SH-SY5Y (cell line): ENCODE results near the gene DOCK10.

Source experiments
- GATA2 ChIP-seq: IDR thresholded peaks from 2 replicates; pipeline ENCODE4 v1.6.1; 2011; ENCODE audit warnings: mild to moderate bottlenecking, low read depth, low read length
- GATA3 ChIP-seq: IDR thresholded peaks from 2 replicates; pipeline ENCODE4 v1.6.1; 2011; ENCODE audit warnings: low read depth, mild to moderate bottlenecking, low read length, moderate library complexity

The DOCK10 gene

DNA sequence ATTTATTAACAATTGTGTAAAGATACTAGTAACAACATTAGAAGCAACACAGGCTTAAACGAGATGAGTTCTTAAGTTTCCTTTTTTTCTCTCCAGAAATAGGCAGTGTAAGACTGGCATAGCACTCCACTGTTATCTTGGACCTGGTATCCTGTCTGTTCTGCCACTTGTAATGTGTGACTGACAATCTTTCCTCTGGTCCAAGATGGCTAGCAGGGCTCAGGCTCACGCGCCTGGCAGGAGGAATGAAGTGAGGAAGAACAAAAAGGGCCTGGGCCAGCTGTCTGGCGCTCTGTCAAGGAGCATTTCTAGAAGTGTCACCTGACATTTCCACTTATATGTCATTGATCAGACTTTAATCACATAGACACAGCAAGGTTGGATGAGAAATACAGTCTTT, 294.5 kb downstream of the DOCK10 start:
- TF ChIP-seq GATA2, result no peak
- no peak for TF ChIP-seq GATA3

DNA sequence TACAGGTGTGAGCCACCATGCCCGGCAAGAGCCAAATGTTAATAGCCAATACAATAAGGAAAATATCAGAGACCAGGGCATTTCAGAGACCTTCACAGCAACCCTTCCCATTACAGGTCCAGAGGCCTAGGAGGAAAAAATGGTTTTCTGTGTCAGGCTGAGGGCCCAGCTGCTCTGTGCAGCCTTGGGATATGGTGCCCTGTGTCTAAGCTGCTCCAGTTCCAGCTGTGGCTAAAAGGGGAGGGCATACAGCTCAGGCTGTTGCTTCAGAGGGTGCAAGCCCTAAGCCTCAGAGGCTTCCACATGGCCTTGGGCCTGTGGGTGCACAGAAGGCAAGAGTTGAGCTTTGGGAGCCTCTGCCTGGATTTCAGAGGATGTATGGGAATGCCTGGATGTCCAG, 306.0 kb downstream of the DOCK10 start:
- TF ChIP-seq GATA3 (no peak), GATA2 (no peak)

DNA sequence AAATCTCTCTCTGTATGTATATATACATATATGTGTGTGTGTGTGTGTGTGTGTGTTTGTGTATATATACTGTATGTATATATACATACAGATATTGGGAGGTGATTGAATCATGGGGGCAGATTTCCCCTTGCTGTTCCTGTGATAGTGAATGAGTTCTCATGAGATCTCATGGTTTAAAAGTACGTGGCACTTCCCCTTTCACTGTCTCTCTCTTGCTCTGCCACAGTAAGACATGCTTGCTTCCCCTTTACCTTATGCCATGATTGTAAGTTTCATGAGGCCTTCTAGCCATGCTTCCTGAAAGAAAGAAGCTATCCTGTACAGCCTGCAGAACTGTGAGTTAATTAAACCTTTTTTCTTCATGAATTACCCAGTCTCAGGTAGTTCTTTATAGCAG, 307.3 kb downstream of the DOCK10 start:
- TF ChIP-seq GATA2, result no peak
- no peak for TF ChIP-seq GATA3

DNA sequence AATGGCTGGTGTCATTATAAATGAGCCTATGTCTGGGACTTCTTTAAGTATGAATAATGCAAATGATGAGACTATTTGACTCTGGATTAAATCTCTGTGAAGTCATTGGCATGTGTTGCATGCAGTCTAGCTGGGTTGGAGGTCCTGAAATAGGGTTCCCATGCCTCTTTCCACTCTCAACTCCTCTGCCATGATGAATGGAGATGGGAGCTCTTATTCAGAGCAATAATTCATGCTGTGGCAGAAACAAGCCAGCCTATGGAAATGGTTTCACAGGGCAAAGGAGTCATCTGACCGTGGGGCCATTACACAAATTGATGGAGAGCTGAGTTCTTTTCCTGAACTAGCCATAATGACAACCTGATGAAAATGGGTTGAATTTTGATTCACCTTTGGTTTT, 310.6 kb downstream of the DOCK10 start:
- TF ChIP-seq GATA2 (no peak), GATA3 (no peak)

DNA sequence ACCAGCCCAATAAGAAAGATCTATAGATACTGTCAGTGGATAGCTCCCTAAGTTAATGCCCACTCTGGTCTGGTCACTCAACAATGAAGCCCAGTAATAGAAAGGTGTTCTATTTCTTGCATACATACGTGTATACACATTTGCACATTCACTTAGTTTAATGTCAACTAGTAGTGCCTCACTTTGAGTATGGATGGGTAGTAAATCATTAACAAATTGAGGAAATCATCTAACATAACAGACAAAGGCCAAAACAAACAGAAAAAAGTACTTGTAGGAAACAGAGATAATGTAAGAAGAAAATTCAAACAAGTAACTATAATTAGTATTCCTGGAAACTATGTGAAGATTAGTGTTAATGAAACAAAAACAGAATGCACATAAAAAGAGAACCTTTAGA, 312.8 kb downstream of the DOCK10 start:
- no peak for TF ChIP-seq GATA2
- no peak for TF ChIP-seq GATA3

DNA sequence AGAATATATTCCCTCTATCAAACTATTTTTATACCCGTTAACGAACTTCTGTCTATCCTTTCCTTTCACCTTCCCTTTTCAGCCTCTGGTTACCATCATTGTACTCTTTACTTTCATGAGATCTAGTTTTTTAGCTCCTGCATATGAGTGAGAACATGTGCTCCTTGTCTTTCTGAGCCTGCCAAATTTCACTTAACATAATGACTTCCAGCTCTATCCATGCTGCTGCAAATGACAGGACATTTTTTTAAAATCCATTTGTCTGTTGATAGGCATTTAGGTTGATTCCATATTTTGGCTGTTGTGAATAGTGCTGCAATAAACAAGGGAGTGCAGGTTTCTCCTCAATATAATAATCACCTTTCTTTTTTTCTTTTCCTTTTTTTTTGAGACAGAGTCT, 317.9 kb downstream of the DOCK10 start:
- TF ChIP-seq GATA3, result no peak
- no peak for TF ChIP-seq GATA2

DNA sequence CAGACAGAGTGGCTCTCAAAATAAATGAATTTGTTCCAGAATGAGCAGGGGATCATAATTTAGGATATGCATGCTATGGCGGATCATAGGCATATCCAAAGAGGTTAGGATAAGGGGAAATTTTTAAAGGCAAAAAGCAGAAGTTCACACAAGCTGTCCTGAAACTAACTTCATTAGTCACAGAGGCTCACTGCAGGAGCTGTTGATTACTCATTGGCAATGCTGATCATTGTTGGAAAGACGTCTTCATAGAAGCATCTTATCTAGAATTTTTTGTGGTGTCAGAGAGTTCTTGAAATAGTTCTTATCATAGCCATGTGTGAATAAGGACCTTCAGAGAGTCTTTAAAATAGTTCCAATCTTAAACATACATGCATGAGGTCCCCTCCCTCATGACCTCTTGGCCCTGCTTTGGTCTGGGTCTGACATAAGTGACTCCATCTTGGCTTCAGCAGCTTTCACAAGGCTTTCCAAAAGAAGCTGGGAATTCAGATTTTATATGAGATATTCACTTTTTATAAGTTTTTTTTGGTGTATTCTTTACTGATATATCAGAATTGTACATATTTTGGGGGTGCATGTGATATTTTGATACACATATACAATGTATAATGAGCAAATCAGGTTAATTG, 318.6 kb downstream of the DOCK10 start:
- TF ChIP-seq GATA2 (no peak), GATA3 (no peak)

DNA sequence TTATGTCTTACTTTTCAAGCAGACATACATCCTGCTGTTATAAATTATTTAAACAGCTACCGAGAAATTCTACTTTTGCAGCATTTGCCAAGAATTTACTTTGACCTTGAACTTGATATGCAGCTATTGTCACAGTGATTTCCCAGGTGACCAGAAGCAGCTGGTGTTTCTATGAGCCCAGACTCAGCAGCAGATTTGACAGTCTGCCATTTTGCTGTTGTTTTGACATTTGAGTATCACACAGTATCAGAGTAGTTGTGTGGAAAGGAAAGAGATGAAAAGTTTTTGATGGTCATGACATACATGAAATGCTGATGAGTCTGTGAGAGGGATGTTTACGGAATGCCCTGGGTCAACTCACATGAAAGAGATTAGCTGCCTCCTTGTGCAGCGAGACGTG, 319.5 kb downstream of the DOCK10 start:
- no peak for TF ChIP-seq GATA2
- no peak for TF ChIP-seq GATA3

DNA sequence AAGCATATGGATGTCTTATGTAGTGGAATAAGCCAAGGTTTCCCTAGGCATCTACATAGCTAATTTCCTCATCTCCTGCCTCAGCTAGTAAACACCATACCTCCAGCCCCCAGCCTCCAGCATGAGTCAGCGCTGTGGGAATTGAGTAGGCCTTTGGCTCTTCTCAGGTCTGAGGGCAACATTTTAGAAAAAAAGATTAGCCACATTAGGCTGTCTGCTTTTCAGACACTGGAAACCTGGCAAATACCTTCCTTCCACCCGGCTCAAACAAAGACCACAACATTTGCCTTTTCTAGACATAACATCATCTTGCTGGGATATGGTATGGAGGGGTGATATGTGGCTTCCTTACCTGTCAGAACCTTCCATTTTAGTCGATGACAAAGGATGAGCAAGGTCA, 320.0 kb downstream of the DOCK10 start:
- TF ChIP-seq GATA2 (no peak), GATA3 (no peak)

DNA sequence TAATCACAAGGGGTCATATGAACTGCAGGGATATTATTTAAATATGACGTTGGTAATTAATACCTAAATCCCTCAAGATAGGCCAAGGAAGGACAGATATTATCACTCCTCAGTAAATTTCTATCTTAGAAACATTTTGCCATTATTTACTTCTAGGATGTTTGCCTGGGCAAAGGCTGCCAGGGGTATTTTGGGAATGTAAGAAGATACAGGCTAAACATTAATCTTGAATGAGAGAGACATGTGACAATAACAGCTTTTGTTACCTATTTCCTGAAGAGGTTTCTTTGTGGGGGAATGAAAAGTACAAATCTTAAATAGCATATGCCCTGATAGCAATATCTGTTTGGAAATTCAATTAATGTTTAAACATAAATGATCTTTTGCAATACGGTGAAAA, 325.3 kb downstream of the DOCK10 start:
- TF ChIP-seq GATA2, result no peak
- no peak for TF ChIP-seq GATA3

DNA sequence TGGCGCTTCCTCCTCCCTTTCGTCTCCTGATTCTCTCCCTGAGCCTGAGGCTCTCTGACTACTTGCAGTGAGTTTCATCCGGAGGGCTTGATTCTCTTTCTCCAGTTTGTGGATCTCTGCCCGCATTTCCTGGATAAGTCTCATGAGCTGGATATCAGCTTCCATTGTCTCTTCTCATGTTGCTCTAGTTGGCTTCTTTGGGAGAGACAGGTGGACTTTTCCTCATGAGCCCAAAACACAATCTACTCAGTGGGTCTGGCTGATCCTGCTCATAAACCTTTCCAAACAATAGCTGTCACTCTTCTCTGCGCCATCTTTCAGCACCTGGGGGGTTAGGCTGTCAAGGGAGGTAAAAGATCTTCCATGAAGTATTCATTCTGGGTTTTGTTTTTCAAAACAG, 326.1 kb downstream of the DOCK10 start, which contains the start of gene CCDC195:
TSS of gene CCDC195 (minus strand) at position 165 of the 400 bp plus-strand sequence. CDS start at position 165, 0 bp downstream.
- TF ChIP-seq GATA3, result no peak
- no peak for TF ChIP-seq GATA2
